Activated CD4-positive, alpha-beta T cell treated with anti-CD3 and anti-CD28 coated beads, Interleukin-10, Interleukin-2, amounts not matched to agents 100 ng/mL and 50 ng/mL, durations not matched to agents 16 hours and 8 hours (primary cell): Measurements from ENCODE around the gene GALNT7.
A peak's percentile ranks its signal among the peaks of the same experiment; 100 is the strongest.

ENCODE experiments used
- DNase-seq: peaks from one replicate; pipeline ENCODE4 v3.0.0-alpha.2; 2020

The GALNT7 gene

GRCh38 chr4:173317004-173317403, 148.4 kb downstream of the GALNT7 start:
- DNase-seq = no peak

- DNase-seq = no peak
Observed at GRCh38 chr4:173318240-173318639, 149.6 kb downstream of the GALNT7 start.

GRCh38 chr4:173318648-173319211, 150.1 kb downstream of the GALNT7 start:
- DNase-seq = peak; percentile 50

- no peak for DNase-seq
Observed at GRCh38 chr4:173319696-173320095, 151.1 kb downstream of the GALNT7 start.

- no peak for DNase-seq
Observed at GRCh38 chr4:173325007-173325736, 156.6 kb downstream of the GALNT7 start.

- DNase-seq = no peak
Observed at GRCh38 chr4:173328236-173328901, 159.8 kb downstream of the GALNT7 start.

GRCh38 chr4:173330590-173330989, 162.0 kb downstream of the GALNT7 start:
- no peak for DNase-seq

- peak; percentile 48 for DNase-seq
Observed at GRCh38 chr4:173332021-173332487, 163.4 kb downstream of the GALNT7 start.

GRCh38 chr4:173332963-173333657, 164.5 kb downstream of the GALNT7 start:
- DNase-seq = peak; percentile 30

GRCh38 chr4:173333658-173334084, 165.1 kb downstream of the GALNT7 start:
- DNase-seq = peak; percentile 56

GRCh38 chr4:173334085-173334890, 165.7 kb downstream of the GALNT7 start, which contains the start of gene HMGB2:
Gene HMGB2 (minus strand): TSS chr4:173334358. CDS start chr4:173333649, 709 bp downstream.
- DNase-seq = peak; percentile 100

- peak; percentile 86 for DNase-seq
Observed at GRCh38 chr4:173334891-173335752, 166.5 kb downstream of the GALNT7 start.

GRCh38 chr4:173337463-173337862, 168.9 kb downstream of the GALNT7 start:
- no peak for DNase-seq

- no peak for DNase-seq
Observed at GRCh38 chr4:173343832-173344397, 175.3 kb downstream of the GALNT7 start.

GRCh38 chr4:173345648-173346047, 177.0 kb downstream of the GALNT7 start:
- no peak for DNase-seq

- no peak for DNase-seq
Observed at GRCh38 chr4:173346074-173346473, 177.5 kb downstream of the GALNT7 start.

- DNase-seq = no peak
Observed at GRCh38 chr4:173347467-173347866, 178.9 kb downstream of the GALNT7 start.

- DNase-seq = no peak
Observed at GRCh38 chr4:173357939-173358338, 189.3 kb downstream of the GALNT7 start.

GRCh38 chr4:173360587-173361221, 192.1 kb downstream of the GALNT7 start:
- no peak for DNase-seq

GRCh38 chr4:173362666-173363065, 194.1 kb downstream of the GALNT7 start:
- DNase-seq = no peak
